Islet of Langerhans (tissue), 1 donor: ENCODE results near the gene HHAT.

Experiments used
- FAIRE-seq: peaks from one replicate; lab custom pipeline; 2011; peaks lifted over from hg19 to GRCh38; lab: Jason Lieb, UNC

HHAT gene

GRCh38 chr1:210489491-210489890 lies 160.8 kb downstream of the HHAT start:
- no peak for FAIRE-seq

DNA sequence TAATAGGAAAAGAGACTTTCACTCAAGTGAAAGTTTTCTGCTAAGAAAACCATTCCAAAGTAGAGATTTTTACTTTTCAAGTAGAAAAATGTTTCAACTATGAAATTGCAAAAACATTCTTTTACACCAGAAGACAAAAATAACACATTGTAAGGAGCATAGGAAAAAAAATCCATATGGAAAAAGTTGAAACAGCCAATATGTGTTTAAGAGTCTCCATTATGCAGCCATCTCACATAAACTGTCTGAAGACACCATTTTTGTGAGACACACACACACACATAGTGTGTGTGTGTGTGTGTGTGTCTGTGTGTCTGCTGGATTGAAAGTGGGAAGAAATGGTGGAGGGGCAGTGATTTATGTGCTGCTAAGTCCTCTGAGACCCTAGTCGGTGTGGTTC lies 162.1 kb downstream of the HHAT start:
- no peak for FAIRE-seq

- no peak for FAIRE-seq
These were observed 167.4 kb downstream of the HHAT start for GRCh38 chr1:210496063-210496462.

- FAIRE-seq = no peak
These were observed 171.3 kb downstream of the HHAT start for GRCh38 chr1:210499956-210500355.

GRCh38 chr1:210500831-210501230 lies 172.1 kb downstream of the HHAT start:
- no peak for FAIRE-seq

DNA sequence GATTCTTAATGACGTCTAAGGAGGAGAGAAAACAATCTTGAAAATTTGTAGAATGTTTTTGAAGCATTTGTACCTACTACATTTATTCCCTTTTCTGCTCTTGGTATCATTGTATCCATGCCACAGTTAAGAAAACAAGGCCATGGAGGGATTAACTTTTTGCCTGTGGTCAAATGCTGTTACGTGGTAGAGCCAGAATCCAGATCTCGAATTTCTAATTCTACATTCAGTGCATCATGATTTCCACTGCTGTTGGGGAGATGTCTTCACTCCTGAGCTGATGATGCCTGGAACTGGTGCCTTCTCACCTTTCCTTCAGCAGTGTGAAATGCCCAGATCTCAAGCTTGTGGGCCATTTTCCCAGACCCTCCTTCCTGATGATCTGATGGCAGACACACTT lies 175.6 kb downstream of the HHAT start:
- FAIRE-seq = no peak

DNA sequence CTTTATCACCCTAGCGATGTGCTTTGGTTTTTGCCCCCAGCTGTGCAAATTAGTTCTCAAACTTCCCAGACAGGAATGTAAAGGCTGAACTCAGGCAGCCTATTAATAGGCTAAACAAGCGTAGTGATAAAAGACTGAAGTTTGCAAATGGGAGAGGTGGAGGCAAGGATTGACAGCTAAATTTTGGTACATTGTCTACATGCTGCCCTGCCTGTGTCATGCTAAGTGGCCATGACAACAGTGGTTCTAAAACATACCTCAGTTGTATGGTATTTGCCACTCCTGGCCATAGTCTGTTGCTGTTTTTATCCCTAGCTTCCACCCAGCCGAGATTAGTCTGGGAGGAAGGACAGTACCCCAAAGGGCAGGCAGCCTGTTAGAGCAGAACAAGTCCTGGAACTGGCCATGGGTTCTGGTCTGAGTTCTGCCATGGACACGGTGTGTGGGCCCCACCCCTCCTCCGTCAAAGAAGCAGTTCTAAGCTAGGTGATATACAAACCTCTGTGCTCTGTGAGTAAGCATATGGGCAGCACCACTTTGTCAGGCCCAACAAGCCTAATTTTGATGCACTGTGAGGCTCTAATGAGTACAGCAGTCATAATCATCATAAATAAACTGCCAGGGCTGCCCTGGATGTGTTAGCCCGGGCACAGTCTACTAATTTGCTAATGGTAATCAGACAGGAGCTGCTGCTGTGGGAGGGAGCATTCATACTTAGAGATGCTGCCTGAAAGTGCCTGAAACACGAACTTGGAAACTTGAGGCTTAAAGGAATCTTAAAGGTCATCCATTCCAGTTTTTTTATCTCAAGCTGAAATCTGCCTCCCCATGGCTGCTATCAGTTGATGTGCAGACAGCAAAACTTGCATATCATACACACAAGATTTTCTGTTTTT lies 177.1 kb downstream of the HHAT start:
- no peak for FAIRE-seq

DNA sequence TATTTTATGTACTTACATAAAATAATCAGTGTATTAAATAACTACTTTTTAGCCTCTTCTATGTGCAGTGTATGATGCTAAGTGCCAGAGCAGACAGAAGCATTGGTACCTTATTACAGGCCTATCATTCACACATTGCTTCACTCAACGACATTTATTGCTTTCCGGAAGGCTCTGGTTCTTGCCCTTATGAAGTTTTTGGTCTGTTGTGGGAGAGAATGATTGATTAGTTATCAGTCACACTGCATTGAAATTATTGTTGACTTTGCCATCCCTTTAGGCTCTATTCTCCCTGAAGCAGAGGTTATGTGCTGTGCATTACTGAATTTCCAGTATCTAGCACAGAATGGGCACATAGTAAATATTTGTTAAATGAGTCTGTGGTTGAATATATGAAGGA lies 178.0 kb downstream of the HHAT start:
- no peak for FAIRE-seq

GRCh38 chr1:210516092-210516656 lies 187.5 kb downstream of the HHAT start:
- no peak for FAIRE-seq

DNA sequence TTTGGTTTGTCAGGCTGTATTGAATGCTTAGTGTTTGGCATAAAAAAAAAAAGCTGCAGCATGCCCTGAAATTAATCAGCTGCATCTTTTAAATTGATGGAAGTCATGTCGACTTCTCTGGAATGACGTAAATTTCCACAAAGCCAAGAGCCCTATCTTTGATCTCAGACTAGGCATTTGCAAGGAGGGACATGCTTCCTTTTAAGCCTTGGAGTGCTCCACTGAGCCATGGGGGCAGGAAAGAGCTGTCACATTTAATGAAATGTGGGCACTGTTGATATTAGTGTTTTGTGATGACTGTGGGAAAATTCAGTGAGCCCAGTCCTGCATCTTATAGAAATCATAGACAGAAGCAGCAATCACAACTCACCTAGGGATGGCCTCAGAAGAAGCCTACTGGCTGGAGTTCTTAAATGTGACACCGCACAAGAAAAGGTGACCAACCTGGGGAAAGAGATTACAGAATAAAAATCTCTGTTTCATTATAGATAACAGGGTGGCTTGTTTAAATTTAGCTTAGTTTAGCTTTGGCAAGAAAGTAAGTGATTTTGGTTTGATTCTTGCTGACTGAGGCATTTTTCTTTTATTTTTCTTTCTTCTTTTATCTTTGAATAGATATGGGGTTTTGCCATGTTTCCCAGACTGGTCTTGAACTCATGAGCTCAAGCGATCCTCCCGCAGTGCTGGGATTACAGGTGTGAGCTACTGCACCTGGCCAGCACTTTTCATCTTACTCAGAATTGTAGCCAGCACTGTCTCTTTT lies 188.2 kb downstream of the HHAT start:
- FAIRE-seq = no peak

- FAIRE-seq = no peak
These were observed 195.1 kb downstream of the HHAT start for GRCh38 chr1:210523830-210524229.

- FAIRE-seq = no peak
These were observed 197.2 kb downstream of the HHAT start for GRCh38 chr1:210525716-210526454.

DNA sequence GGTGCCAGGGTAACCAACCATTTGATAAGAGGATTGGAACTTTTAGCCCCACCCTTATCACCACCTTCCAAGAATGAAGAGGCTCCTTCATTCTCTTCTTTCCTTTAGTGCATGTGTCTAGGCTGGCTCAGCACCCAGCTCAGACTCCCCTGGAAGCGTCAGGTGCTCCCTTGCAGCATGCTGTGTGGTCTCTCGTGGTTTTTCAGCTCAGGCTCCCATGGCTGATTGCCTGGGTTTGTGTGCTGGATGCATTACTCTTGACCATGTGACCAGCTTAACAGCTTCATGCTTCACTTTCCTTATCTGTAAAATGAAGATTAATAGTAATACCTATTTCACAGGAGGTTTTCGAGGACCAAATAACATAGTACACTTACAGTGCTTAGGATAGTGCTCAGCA lies 198.4 kb downstream of the HHAT start:
- FAIRE-seq = no peak

GRCh38 chr1:210531475-210532222 lies 202.9 kb downstream of the HHAT start:
- FAIRE-seq = no peak

DNA sequence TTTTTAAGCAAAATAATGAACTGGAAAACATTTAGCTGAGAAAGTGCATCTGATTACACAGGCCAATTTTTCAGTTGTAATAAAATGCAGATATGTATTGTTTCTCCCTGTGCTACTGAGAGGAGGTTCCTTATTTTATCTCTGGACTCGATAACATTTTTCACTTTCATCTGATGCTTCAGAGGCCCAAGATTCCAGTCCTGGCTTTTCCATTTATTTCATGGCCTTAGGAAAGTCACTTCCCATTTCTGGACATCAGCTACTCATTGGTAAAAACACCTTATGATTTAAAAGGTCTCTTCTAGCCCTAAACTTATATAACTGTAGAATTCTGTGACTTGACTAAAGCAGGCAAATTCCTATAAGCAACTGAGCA lies 203.5 kb downstream of the HHAT start:
- no peak for FAIRE-seq

DNA sequence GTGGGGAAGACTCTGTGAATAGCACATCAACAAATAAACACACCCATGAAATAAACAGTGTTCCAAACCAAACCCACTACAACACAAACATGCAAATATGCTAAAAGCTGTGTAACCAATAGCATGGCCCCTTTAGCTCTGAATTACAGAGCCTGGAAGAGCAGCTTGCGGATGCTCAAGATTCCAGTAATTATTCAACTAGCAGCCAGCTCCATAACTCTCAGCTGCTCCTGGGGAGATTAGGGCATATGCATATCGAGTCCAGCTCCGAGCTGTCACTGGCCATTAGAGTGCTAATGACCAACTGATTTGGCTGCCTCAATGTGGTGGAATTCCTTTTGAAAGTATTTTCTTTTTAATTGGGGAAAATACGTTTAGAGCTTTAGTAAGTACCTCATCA lies 207.1 kb downstream of the HHAT start:
- FAIRE-seq = no peak

DNA sequence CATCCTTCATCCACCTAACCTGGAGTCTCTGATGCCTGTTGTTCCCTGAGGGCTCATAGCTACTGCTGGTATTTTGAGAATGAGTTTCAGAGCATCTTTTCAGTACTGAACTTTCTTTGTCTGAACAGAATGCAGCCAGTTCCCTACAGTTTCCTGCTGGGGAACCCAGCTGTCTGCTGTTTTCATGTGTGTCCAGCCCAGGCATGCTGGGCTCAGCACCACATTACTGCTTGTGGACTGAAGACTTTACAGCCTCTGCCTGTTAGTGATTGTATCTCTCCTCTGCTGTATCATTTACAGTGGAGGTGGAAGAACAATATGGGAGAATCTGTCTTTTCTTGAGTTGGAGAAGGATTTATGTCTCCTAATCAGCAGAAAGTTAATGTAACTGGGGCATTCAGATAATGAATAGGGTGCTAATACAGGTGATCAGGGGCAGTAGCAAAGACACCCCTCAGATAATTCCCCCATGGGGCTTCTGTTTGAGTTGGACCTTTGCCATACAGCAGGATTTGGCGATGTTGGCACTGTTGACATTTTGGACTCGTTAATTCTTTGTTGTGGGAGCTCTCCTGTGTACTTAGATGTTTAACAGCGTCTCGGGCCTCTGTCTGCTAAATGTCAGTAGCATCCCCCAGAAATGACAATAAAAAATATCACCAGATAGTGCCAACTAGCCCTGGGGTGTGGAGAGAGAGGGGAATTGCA lies 207.7 kb downstream of the HHAT start:
- FAIRE-seq = no peak

DNA sequence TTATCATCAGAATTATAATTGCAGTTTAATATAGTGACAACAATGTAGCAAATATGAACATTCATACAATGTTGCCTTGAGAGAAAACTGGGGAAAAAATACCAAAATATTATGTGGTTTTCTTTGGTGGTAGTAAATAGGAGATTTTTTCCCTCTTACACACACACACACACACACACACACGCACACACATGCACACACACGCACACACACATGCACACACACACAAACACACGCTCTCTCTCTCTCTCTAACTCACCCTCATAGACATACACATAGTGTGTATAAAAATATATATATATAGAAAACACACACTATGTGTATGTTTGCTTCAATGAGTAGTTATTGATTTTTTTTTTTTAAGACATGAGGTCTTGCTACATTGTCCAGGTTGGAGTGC lies 211.6 kb downstream of the HHAT start:
- FAIRE-seq = no peak

DNA sequence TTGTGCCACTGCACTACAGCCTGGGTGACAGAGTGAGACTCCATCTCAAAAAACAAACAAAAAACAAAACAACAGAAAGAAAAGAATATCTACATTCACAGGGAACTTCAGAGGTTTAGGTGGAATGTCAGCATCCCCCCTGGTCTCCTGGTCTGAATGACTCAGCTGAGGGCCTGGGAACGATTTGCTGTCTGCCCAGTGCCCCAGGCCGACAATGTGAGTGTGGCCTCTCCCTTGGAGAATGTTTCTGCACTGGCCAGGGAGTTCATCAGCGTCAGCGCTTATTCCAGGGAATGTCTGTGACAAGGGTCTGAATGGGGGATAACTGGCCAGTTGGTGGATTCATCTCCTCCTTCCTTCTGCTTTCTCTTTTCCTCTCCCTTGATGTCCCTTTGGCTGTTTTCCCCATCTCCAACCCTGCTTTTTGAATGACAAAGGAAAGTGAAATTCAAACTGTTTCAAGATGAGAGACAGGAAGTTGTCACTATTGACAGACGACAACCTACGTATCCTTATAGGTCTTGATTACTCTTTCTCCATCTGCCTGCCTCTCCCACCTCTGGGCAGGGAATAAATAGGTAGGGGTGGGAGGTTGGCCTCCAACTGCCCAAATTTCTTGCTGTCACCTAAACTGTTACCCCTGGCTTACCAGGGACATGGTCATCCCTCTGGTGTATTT lies 213.1 kb downstream of the HHAT start:
- no peak for FAIRE-seq

- FAIRE-seq = no peak
These were observed 223.2 kb downstream of the HHAT start for GRCh38 chr1:210551899-210552298.

GRCh38 chr1:210553711-210554110 lies 225.0 kb downstream of the HHAT start:
- no peak for FAIRE-seq
